Subcutaneous adipose tissue (tissue), 4 donors: ENCODE data around the gene CNTN1. TPM values are rescaled to one million over a fixed set of nuclear protein-coding genes. Genes with fewer than 3 reads are reported as not detected.

ENCODE experiments used
- CTCF ChIP-seq: fragments of 450-650 bp; IDR thresholded peaks from one replicate; pipeline ENCODE4 v1.5.1; 2016; ENCODE audit warnings: low read depth, mild to moderate bottlenecking, control low read depth, antibody characterized with exemption, moderate library complexity
- total RNA-seq, 4 donors: library from RNA; depleted of rRNA; stranded (reverse); fragments of >200 nt; gene quantifications; one replicate each; pipeline ENCODE4 v1.1.0, GENCODE V29; 2016

CNTN1 gene
- total RNA-seq, result 1 to 10 TPM in 2 of 4 donors, under 1 TPM in 2; 0.57 to 2.2 (median 1.0) TPM

GRCh38 chr12:40691913-40692764, at the start of gene CNTN1:
TSS of gene CNTN1 (plus strand) at chr12:40692439.
- TF ChIP-seq CTCF, result no peak

- no peak for TF ChIP-seq CTCF
These were observed 48.7 kb upstream of the CNTN1 start for GRCh38 chr12:40643506-40643905.

- no peak for TF ChIP-seq CTCF
These were observed 48.3 kb upstream of the CNTN1 start for GRCh38 chr12:40643976-40644375.

- no peak for TF ChIP-seq CTCF
These were observed 47.5 kb upstream of the CNTN1 start for GRCh38 chr12:40644708-40645107.

- TF ChIP-seq CTCF, result no peak
These were observed 46.9 kb upstream of the CNTN1 start for GRCh38 chr12:40645361-40645760.

- no peak for TF ChIP-seq CTCF
These were observed 45.8 kb upstream of the CNTN1 start for GRCh38 chr12:40646456-40646855.

- no peak for TF ChIP-seq CTCF
These were observed 45.3 kb upstream of the CNTN1 start for GRCh38 chr12:40646911-40647310.
